HG03135 (cell line): ENCODE data around the gene GGA1.
A peak's percentile ranks its signal among the peaks of the same experiment; 100 is the strongest.

Experiments used
- ATAC-seq: cut with Tn5 transposase; IDR thresholded peaks from one replicate; pipeline ENCODE4 v1.9.1; 2021; ENCODE audit warnings: mild to moderate bottlenecking, moderate library complexity; ENCODE audit not compliant: unreplicated experiment

The GGA1 gene, protein sequence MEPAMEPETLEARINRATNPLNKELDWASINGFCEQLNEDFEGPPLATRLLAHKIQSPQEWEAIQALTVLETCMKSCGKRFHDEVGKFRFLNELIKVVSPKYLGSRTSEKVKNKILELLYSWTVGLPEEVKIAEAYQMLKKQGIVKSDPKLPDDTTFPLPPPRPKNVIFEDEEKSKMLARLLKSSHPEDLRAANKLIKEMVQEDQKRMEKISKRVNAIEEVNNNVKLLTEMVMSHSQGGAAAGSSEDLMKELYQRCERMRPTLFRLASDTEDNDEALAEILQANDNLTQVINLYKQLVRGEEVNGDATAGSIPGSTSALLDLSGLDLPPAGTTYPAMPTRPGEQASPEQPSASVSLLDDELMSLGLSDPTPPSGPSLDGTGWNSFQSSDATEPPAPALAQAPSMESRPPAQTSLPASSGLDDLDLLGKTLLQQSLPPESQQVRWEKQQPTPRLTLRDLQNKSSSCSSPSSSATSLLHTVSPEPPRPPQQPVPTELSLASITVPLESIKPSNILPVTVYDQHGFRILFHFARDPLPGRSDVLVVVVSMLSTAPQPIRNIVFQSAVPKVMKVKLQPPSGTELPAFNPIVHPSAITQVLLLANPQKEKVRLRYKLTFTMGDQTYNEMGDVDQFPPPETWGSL

DNA sequence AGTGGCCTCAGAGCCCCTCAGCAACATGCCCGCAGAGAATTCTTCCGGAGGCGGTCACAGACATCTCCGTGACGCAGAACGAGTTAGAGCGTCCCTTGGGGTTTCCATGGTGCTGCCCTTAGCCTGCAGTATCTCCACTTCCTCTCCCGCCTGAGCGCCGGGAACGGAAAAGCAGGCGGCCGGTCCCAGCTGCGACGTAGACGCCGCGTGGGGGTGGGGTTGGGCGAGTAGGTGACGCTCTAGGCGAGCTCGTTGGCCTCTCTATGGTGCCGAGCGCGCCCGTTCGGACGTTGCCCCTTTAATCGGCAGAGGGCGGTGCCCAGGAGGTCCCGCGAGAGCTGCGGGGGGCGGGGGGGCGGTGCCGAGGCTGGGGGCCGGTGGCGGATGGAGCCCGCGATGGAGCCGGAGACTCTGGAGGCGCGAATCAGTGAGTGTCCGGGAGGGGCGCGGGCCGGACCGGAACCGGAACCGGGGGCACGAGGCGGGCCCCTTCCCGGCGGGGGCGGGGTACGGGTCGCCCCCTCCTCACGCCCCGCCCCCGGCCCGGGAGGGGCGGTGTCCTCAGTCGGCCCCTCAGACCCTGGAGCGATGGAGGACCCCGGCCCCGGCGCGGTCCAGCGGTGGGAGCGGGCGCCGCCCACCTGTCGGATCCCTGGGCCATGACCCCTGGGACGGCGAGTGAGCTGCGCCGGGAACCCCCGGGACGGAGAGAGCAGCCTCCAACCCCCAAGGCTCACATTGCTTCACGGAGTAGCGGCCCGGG is at the start of gene GGA1:
Gene GGA1, plus strand, starts transcription at position 358 of the 763 bp plus-strand sequence. Its CDS starts 27 bp downstream, at position 385.
- peak; percentile 70 for ATAC-seq

DNA sequence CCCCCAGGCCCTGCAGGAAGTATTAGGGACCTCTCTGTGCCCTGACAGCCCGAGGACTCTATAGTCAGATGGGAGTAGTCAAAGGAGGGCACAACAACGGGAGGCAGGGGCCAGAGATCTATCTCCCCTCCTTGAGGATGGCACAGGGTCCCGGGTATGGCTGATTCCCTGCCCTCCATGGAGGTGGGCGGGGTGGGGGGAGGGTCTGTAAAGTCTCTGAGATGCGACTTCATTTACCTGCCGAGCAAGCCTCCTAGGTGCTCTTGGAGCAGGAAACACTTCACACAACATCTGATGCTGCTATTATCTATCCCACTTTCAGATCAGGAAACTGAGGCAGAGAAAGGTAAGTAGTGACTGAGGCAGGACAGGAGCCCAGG is 49.1 kb upstream of the GGA1 start:
- no peak for ATAC-seq

DNA sequence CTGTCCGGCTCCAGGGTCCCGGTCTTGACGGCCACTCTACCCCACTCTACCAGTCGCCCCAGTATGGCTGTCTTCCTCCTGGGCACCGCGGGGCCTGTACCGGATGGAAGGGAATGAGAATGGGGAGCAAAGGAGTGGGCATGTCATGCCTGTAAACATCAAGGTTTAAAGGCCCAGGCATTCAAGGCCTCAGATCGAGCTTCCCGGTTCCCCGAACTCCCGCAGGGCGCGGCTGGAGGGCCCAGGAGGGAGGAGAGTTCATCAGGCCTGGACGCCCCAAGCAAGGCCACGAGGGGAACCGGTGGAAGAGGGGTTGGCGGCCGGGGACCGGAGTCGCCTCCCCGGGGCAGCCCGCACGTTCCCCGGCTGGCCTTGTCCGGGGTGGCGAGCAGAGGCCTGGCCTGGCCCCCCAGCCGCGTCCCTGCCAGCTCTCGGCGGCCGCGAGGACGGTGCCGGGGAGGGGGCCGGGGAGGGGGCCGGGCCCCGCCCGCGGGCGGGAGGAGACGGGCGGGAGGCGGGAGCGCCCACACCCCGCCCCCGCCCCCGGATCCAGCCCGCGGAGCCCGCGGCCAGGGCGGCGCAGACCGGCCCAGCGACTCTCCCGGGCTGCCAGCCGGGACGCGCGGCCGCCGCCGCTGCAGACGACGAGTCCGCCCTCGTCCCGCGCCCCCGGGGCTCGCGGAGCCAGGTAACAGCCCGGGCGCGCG is 48.6 kb upstream of the GGA1 start, which contains the start of gene CDC42EP1:
Gene CDC42EP1, plus strand, starts transcription at position 580 of the 707 bp plus-strand sequence. CDS start 5,870 bp downstream, outside the sequence.
- no peak for ATAC-seq

DNA sequence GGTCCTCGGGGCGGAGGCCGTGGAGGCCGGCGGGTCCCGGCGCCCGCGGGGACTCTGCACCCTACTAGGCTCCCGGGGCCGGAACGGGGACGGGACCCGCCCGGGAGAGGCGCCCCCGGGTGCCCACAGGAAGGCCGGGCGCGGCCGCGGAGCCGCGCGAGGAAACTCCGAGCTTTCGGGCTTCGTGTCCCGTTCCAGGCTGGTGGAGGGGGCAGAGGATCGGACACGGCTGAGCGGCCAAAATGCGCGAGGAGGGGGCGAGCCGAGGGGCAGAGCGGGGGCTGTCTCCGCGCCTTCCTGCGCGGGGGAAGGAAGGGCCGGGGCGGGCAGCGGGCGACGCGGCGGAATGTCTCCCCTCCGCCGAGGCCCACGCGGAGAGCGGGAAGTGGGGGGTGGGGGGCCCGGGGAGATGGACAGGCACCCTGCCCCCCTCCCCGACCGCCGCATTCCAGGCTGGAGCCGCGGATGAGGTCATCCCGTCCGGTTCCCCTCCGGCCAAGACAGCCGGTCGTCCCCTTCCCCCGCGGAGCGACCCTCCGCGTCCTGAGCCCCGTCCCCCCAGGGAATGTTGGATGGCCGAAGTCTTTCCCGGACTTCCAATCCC is 47.9 kb upstream of the GGA1 start:
- ATAC-seq, result no peak

DNA sequence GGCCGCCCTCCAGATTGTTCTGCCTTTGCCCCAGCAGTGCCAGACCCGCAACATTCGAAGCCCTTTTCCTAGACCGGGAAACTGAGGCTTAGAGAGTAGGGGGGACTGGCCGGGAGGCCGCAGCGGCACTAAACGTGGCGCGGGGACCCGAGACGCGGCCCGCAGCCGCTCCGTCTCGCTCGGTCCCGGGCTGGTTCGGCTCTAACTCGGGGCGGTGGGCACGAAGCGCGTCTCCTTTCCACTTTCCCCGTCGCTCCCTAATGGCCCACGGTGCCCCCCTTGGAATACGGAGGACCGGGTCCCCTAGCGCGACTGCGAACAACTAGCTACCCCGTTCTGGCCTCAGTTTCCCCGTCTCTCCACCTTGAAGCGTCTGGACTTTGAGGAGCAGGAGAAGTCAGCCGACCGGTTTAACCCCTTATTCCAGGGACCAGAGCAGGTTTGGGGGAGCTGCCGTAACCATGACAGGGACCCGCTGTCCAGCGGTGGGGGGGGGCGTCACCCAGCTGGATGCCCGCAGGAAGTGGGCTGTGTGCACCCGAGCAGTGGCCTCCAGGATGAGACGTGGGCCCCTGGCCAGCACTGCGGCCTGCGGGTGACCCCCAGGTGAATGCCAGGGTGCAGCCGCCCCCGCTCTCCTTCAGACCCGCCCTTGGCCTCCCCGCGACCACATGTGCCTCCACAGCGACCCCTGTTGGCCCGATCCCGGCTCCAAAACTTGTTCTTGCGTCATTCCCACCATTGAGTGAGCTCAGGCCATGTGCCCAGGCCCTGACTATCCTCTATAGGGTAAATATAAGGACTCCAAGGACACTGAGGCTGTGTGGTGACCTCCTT is 47.2 kb upstream of the GGA1 start:
- ATAC-seq, result no peak

DNA sequence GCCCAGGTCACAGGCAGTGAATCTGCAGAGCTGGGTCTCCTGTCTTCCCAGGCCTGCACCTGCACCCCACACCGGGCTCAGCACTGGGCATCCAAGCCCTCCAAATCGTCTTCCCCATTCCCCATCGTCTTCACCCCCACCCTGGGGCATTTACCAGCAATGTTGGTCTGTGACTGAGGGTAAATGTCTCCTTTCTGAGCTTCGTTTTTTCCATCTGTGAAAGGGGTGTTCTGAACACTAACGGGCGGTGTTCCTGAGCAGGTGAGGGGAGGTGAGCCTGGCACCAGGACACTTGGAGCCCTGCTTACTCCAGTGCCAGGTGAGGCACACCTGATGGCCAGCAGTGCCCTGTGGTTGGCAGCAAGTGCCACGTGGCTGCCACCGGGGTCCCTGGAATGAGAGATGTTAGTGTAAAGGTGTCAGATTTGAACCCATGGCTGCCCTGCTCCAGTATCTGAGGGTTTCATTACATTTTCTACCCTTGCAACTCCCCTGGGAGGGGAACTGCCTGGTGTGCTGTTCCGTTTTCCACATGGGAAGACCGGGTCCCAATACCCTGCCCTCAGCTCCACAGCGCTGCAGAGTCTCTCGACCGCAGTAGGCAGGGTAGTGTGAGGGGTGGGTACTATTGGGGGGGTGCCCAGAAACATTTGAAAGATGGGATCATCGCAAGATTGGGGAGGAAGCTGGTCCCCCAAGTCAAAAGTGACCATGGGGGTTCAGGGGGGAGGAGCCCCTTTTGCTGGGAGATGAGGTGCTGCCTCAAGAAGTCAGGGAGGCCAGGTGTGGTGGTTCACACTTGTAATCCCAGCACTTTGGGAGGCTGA is 46.4 kb upstream of the GGA1 start:
- no peak for ATAC-seq

DNA sequence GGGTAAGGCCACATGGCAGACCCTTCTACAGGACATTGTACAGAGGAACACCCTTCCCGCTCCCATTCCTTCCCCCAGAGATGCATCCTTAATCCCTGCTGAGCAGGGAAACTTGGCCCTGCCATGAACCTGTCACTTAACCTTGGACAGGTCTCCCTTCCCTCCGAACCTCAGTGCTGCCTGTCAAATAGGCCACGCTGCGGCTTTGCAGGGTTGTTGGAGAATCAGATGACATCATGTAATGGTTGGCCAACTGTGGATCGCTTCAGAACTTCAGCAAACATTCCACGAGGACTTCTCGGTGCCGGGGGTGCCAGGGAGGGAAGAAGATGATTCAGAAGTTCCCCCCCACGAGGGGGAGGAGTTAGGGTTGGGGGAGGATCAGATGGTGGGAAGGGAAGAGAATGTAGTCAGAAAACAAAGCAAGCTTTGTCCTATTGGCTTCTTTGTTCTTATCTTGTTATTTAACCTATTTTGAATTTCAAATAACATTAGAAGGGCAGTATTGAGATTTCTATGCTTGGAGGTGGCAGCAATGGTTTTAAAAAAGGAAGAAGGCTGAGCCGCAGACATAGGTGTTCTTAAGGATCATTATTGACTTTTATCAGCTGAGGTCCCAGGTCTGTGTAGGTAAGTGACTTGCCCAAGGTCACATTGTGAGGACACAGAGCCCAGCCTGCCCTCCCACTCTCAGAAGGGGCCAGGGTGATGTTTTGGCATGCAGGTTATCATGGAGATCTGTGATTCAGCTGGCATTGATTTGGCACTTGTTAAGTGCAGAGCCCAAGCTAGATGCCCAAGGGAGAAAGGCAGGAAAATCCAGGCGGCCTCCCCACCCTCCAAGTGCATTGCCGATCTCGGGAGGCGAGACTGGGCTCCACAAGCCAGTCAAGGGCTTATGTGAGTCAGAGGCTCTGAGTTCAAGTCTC is 45.2 kb upstream of the GGA1 start:
- ATAC-seq, result no peak

DNA sequence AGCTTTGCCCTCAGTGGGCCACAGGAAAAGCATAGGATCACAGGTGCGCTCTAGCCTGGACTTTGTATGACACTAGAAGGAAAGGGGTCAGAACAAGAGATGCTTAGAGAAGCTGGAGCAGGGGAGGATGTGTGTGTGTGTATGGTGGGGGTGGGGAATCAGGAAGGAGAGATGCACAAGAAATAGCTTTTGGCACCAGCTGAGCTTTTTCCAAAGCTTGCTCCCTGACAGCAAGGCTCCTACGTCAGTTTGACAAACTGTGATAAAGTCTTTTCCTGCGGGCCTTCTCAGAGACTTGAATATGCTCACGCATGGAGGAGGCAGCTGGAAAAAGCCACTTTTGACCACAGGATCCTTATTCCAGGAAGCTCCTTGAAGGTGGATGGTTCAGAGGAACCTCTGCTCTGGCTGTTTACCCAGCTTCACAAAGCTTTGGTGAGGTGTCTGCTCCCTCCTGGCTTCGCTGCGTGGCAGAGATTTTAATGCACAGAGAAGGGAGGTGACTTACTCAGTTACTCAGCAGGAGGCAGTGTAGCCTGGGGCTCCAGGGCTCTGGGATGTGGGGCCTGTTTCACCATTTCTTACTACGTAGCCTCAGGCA is 44.4 kb upstream of the GGA1 start:
- no peak for ATAC-seq

DNA sequence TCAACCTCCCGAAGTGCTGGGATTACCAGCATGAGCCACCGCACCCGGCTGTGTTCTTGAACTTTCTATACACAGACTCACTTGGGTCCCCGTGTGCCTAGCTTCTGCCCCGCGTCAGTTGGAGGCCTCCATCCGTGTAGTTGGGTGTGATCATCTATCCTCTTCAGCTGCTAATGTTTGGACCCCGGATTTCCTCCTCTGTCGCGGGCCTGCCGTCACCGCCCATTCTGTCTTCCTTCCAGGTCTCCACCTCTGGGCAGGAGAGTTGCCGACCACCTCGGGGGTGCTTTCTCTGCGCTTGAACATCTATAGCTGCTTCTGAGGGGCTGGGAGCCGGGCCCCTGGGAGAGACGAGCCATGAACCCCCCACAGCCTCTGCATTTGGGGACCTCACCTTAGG is 42.8 kb upstream of the GGA1 start:
- ATAC-seq, result no peak

DNA sequence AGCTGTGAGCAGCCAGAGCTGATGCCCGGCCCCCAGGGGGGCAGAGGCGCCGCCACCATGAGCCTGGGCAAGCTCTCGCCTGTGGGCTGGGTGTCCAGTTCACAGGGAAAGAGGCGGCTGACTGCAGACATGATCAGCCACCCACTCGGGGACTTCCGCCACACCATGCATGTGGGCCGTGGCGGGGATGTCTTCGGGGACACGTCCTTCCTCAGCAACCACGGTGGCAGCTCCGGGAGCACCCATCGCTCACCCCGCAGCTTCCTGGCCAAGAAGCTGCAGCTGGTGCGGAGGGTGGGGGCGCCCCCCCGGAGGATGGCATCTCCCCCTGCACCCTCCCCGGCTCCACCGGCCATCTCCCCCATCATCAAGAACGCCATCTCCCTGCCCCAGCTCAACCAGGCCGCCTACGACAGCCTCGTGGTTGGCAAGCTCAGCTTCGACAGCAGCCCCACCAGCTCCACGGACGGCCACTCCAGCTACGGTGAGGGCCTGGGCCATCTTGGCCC is 42.3 kb upstream of the GGA1 start:
- ATAC-seq, result no peak

DNA sequence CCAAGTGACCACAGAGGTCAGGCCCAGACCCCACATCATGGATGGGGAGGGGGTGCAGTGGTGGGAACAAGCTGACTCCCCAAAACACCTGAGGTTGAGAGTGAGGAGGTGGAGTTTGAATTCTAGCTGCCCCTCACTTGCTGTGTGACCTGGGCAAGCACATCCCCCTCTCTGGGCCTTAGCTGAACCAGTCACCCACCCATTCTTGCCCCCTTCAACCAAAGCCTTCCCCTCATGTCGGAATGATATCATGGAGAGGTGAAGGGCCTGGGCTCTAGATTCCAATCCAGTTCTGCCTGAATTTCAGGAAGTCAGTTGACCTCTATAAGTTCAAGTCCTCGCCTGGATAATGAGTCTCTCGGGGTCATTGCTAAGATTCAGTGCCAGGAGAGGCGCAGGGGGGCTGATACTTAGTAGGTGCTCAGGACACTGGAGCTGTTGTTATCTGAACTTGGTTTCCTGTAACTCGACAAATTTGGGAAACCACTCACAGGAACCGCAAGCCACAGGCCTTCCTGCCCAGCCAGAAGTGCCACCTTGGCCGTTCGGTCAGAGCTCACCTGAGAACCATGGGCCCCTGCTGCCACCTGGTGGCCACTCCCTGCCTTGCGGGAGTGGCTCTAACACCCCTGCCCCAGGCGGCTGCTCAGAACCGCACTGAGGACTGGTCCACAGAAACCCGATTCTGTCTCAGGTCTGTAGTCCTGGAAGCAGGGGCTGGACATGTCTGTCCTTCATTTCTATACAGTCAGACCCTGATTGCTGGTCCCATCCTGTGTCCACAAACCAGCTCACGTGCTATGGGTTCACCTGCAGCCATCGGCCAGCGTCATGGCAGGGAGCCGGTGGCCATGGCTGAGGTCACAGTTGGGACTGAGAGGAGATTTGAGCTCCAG is 41.5 kb upstream of the GGA1 start:
- peak; percentile 69 for ATAC-seq

DNA sequence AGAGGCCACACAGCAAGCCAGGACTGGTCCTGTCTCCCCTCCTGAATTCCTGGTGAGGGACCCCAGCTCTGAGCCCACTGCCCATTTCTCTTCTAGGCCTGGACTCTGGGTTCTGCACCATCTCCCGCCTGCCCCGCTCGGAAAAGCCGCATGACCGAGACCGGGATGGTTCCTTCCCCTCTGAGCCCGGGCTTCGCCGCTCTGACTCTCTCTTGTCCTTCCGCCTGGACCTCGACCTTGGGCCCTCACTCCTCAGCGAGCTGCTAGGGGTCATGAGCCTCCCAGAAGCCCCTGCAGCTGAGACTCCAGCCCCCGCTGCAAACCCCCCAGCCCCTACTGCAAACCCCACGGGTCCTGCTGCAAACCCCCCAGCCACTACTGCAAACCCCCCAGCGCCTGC is 40.6 kb upstream of the GGA1 start:
- no peak for ATAC-seq

DNA sequence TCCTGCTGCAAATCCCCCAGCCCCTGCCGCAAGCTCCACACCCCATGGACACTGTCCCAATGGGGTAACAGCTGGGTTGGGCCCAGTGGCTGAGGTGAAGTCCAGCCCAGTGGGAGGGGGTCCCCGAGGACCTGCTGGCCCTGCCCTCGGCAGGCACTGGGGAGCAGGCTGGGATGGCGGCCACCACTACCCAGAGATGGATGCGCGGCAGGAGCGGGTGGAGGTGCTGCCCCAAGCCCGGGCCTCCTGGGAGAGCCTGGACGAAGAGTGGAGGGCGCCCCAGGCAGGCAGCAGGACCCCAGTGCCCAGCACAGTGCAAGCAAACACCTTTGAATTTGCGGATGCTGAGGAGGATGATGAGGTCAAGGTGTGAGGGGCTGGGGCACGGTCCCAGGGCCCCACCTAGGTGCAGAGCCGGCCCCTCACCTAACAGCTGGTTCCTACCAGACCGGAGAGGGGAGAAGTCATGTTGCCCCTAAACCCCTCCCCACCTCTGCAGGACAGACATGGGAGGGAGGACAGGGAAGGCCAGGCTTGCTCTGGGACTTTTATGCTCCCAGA is 40.1 kb upstream of the GGA1 start:
- ATAC-seq, result no peak

DNA sequence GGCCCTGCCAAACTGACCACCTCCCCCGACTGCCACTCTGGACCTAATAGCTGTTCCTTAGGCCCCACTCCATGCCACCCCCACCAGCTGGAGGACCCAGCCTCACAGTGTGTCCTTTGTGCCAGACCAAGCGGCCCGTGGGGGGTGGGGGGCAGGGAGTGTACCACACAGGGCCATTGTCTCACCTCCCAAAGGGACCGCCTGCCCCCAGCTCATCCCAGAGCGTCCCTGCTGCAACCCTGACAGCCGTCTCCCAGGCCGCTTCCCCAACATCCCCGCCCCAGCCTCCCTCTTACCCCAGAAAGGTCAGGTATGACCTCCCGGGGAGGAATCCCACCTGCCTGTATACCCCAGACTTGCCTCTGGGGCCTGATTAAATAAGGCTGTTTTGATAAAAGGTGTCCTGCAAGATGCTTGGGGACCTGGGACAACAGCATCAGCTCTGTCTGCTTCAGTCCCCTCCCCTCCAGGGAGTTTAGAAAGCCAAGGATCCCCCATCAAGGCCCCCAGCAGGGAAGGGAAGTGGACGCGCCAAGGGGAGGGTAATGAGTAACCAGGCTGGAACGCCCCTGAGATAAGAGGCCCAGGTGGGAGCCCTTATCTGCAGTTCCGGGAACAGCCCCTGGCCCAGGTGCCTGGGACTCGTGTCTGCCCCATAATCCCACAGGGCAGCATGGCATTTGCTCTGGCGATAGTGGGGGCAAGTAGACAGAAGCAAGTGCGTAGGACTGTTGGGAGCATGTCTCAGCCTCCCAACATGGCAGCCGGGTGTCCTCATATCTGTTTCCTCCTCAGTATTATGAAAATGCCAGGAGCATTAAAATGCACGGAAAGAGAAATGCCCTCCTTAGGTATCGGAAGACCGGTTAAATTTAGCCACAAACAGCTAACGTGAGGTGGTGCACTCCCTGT is 39.4 kb upstream of the GGA1 start:
- no peak for ATAC-seq
